ENCODE measurements around the gene NR2F1-AS1.

NR2F1-AS1 gene

DNA sequence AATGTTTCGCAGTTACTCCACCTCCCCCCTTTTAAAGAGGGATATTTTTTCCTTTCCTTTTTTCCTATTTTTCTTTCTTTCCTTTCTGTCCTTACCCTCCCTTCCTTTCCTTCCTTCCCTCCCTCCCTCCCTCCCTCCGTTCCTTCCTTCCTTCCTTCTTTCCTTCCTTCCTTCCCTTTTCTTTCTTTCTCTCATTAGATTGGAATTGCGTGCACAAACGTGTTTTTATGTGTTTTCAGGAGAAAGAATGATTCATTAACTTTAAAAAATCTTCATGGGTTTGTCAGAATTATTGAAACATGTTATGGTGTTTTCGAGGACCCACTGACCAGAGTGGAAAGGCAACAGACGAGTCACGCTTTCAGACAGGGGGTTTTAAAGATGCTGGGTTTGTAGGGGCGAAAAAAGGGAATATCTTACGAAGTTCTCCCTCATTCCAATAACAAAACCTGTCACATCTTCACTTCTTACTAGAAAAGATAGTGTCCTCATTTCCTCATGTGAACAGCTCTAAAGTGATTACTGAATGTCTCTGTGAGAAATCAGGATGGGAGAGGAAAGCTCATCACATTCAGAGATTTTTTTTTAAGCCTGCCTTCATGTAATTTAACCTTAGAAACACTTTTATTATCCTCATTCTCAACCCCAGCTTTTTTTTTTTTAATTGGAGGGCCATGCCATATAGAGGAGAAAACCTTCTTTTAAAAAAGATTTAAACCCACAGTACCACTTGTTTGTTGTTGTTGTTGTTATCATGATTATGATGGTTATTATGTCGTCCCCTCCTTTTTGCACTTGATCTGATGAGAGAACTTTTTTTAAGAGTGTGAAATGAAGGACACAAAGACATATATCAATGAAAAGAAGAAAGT lies 23.9 kb upstream of the NR2F1-AS1 start:
- intact Hi-C loops (cut with DNase I) = loop anchor here (5.0 to 10.0 kb wide), 2 partner anchors 197 to 310 kb away; no protein-coding TSS in a partner anchor
- DNase-seq = no peak

DNA sequence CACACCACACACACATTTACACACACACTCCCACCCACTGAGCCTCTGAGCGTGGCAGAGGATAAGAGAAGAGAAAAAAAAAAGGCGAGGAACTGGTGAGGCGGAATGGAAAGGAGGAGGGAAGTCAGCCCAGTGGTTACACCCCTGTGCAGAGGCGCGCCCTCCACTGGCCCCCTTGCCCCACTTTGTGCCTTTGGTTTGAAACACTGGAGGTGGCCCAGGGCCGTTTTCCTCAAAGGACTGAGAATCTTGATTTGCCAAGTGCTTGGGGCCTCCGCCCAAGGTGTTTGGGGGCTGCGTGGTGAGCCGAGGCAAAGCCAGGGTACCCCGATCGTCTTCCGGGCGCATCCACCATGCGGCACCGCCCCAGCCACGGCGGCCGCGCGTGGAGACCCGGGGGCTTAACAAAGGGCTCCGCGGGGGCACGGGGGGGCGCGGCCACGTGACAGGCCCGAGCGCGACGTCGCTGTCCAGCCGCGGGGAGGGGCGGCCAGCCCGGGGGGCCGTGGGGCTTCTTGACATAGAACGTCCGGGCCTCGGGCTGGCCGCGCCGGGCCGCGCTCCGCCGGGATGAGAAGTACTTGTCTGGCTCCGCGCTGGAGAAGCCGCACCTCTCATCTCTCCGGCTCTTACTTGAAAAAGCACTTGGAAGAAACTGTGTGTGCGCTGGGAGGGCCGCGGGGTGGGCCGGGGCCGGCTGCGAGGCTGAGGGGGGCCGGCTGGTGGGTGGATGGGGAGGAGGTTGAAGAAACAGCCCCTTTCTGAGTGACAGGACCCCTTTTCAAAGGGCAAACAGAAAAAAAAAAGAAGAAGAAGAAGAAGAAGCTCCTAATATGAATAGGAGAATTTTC lies 23.0 kb upstream of the NR2F1-AS1 start:
- intact Hi-C loops (cut with DNase I) = loop anchor here (10.0 kb wide), 1 partner anchor 311 kb away; no protein-coding TSS in a partner anchor
- DNase-seq = peak in 8 of 42 donors; percentile 26 to 64 (median 42)

DNA sequence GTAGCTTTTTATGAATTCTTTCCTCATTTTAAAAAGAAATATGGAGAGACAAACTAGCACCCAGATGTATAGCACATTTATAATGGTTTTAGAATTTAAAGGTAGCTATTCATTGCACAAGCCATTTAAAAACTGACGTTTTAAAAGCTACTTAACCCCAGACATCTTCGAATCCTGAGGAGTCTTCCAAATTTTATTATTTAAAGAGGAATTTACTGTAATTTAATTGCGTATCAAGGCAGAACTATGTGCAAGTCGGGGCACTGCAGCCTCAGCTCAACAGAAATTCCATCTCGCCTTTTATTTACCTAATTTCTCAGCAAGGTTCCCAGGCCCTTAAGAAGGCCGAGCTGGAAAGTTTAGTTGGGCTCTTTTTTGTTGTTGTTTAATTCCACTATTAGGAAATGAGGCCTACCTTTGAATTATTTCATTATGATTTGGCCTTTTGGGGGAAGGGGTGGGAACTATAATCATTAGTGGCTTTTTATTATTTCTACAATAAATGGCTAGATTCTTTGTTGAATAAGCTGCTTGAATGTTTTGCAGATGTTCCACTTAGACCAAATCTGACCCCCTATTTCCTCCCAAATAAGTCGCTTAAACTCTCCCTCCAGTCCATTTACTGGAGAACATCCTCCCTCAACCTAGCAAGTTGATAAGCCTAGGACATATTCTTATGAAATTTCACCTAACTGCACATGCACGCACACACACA lies 22.2 kb upstream of the NR2F1-AS1 start:
- peak in 1 of 42 donors; percentile 33 for DNase-seq

GRCh38 chr5:93602241-93603077 lies 21.4 kb upstream of the NR2F1-AS1 start:
- intact Hi-C loops (cut with DNase I) = loop anchor here (10.0 kb wide), 1 partner anchor 312 kb away; no protein-coding TSS in a partner anchor
- DNase-seq = no peak

More for the DNA sequence above, 22.2 kb upstream of the NR2F1-AS1 start:
- intact Hi-C loops (cut with DNase I) = loop anchor here (10.0 kb wide), 1 partner anchor 312 kb away; no protein-coding TSS in a partner anchor

GRCh38 chr5:93601802-93602155 lies 20.8 kb upstream of the NR2F1-AS1 start:
- DNase-seq = no peak
- intact Hi-C loops (cut with DNase I) = loop anchor here (10.0 kb wide), 1 partner anchor 313 kb away; no protein-coding TSS in a partner anchor

DNA sequence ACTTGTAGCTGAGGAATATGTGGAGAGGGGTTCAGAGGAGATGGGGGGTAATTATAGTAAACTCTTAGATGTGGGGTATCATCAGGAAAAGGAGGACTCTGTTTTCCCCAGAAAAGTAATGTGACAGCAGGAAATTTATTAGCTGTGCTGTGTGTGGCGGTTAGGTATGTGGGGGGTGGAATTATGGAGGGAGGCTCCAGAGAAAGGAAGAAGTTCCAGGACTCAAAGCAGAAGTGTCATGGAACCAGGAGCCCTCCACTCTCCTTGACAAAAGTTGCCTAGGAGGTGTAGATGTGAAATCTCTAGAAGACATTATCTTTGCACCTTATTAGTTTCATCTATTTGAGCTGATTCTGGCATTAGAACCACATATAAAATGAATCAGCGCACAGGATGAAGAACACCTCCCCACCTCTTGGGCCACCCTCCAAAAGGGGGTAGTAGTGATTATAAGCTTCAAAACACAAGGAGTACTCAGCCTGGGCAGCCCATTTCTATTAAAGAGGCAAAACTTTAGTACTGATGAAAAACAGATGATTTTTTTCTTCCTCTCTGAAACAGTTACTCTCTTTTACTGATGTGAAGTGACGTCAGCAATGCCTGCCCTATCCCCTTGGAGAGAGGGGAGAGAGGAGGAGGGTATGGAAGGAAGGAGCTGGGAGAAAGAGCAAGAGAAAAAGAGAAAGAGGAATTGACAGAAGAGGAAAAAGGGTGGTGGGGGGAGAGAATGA lies 20.2 kb upstream of the NR2F1-AS1 start:
- intact Hi-C loops (cut with DNase I) = loop anchor here (10.0 kb wide), 1 partner anchor 314 kb away; no protein-coding TSS in a partner anchor
- DNase-seq = no peak

DNA sequence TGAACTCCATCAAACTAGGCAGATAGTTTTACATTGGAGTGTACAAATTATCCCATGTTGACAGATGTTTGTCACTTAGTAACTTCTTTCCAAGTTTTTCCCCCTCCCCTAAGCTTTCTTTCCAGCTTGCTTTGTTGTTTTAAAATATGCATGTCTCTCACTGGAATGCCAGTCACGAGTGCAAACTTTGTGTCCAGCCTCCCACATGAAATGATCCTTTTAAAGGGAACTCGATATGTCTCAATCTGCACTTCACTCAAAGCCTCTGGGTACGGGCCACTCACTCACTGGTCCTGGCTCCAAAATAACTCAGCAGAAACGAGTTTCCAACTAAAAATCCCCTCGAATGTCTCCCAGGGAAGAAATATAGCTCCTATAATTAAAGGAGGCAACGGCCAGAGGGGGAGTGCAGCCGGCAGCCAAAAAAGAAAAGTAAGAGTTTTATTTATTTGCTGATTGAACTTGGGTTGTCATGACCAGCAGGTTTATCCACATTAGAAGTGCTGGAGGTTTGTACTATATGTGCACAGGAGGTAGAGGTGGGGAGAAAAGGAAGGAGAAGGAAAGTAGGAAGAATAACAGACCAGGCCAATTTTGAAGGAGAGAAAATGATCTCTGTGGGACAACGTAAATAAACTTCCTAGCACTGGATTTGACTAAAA lies 19.5 kb upstream of the NR2F1-AS1 start:
- peak in 1 of 42 donors; percentile 31 for DNase-seq
- intact Hi-C loops (cut with DNase I) = loop anchor here (10.0 kb wide), 1 partner anchor 314 kb away; no protein-coding TSS in a partner anchor

DNA sequence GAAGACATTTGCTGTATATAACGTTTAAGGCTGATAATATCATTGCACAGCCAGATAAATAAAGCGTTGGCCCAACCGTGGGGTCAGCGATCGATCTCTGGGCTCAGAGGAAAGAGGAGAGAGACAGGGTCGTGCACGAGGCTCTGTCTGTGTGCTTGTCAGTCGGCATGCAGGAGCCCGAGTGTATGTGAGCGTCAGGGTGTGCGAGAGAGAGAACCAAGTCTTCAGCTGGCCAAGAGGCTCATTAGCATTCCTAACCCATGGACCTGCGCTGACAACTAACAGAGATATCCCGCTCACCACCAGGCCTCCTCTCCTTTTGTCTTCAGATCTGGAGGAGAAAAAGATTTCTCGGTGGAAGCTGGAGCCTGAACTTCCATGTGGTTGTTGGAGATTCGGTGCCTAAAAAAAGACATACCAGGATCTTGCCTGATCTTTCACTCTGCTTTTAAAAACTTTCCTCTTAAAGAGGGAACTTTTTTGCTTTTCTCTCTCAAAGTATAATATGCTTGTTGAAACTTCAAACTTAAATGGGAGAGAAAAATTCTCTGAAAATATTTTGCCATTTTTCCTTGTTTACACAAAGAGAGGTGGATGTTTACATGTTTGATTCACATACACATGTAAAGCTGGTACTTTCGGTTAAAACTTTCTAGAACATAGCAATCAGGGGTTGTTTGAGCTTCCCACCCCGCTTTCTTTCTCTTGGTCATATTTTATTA lies 18.5 kb upstream of the NR2F1-AS1 start:
- intact Hi-C loops (cut with DNase I) = loop anchor here (10.0 kb wide), 1 partner anchor 315 kb away; no protein-coding TSS in a partner anchor
- no peak for DNase-seq

DNA sequence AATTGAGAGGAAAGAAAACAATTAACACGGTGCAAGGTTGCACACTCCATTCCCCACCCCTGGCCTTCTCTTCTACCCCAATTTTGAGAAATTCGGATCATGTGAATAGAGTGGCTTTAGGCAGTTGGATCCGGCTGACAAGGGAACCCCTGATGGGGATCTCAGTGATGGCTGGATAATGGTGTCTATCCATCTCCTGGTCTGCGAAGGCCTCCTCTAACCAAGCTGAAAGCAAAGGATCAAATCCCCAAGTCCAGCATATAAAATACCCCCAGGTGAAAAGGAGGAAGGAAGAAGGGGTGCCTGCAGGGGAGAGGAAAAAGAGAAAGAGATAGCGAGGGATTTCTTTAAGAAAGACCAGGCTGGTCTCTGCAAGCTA lies 18.0 kb upstream of the NR2F1-AS1 start:
- intact Hi-C loops (cut with DNase I) = no loop called here
- no peak for DNase-seq

GRCh38 chr5:93598091-93599000 lies 17.3 kb upstream of the NR2F1-AS1 start:
- intact Hi-C loops (cut with DNase I) = no loop called here
- peak in 1 of 42 donors; percentile 23 for DNase-seq

GRCh38 chr5:93596676-93597490 lies 15.9 kb upstream of the NR2F1-AS1 start:
- intact Hi-C loops (cut with DNase I) = no loop called here
- DNase-seq = peak in 1 of 42 donors; percentile 34

DNA sequence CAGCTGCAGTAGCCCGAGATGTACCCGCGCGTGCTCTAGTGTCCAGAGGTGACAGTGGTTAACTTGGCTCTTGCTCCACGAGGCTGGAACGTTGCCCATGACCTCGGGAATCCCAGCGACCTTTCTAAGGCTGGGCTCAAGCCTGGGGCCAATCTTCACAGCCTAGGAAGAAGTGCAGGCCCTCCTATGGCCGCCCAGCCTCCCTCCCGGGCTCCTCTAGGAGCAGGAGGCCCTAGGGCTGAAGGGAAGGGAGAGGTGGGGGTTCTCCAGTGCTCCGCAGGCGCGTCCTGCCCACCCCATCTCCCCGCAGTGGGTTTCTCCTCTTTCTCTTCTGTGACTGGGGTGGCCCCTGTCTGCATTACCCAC lies 15.3 kb upstream of the NR2F1-AS1 start:
- intact Hi-C loops (cut with DNase I) = no loop called here
- no peak for DNase-seq

- DNase-seq = no peak
- intact Hi-C loops (cut with DNase I) = no loop called here
These were observed 14.6 kb upstream of the NR2F1-AS1 start for GRCh38 chr5:93595420-93596147.

Measured in head of caudate nucleus (tissue), 42 donors.